Lower leg skin (tissue), 4 donors: ENCODE data around the gene SNAI3. TPM values are rescaled to one million over a fixed set of nuclear protein-coding genes. Genes with fewer than 3 reads are reported as not detected.

Experiments used
- DNase-seq, 2 donors: peaks; one replicate each; pipeline ENCODE4 v3.0.0-alpha.2; 2019; ENCODE audit warnings: low spot score in 2 of 2
- H3K4me3 ChIP-seq: fragments of 200-600 bp; sonication (generic); 2 replicates; pipeline ENCODE4 v1.5.1; 2017; ENCODE audit warnings: mild to moderate bottlenecking, low read depth; ENCODE audit not compliant: poor library complexity, severe bottlenecking
- CTCF ChIP-seq, 3 donors: fragments of 450-650 bp; IDR thresholded peaks; one replicate each; pipeline ENCODE4 v1.5.1; 2016; ENCODE audit warnings: antibody characterized with exemption in 3 of 3, mild to moderate bottlenecking in 3 of 3, moderate library complexity in 2 of 3
- POLR2A ChIP-seq, 2 donors: fragments of 450-650 bp; IDR thresholded peaks; one replicate each; pipeline ENCODE4 v1.6.1; 2016 to 2017; ENCODE audit warnings: antibody characterized with exemption in 2 of 2, mild to moderate bottlenecking in 1 of 2, moderate library complexity in 1 of 2
- WGBS, 2 donors: methylation state at CpG; one replicate each; pipeline ENCODE4 v1.1.5; 2018; 5-methylcytosine and 5-hydroxymethylcytosine counted together
- intact Hi-C: fragments of 100-400 bp; cut with DNase I; formaldehyde crosslinking; loops from one replicate; pipeline ENCODE4 v1.15.0; 2023; ENCODE audit warnings: low total_unique reads
- total RNA-seq, 4 donors: library from RNA; depleted of rRNA; stranded (reverse); fragments of >200 nt; gene quantifications; one replicate each; pipeline ENCODE4 v1.1.0, GENCODE V29; 2016

Gene SNAI3
- total RNA-seq, 4 donors from 2014 or later: 0.17 to 0.81 (median 0.29) TPM

- no peak for TF ChIP-seq CTCF (IDR thresholded peaks at IDR 0.05)
- TF ChIP-seq POLR2A (IDR thresholded peaks at IDR 0.05): no peak
- WGBS, 2 donors: 97% methylated on average over 18 to 19 of the region's 19 CpGs
- no peak overlapping the region for H3K4me3 ChIP-seq
- no peak for DNase-seq
- intact Hi-C loops: loop anchor here (1.0 kb wide), 1 partner anchor 50 kb away; no protein-coding TSS in a partner anchor
These were observed 33.6 kb upstream of the SNAI3 start for GRCh38 chr16:88719933-88720296.

- 85 to 88% methylated on average over 28 to 29 of the region's 29 CpGs for WGBS, 2 donors
- TF ChIP-seq POLR2A (IDR thresholded peaks at IDR 0.05): no peak
- TF ChIP-seq CTCF (IDR thresholded peaks at IDR 0.05): no peak
- intact Hi-C loops: loop anchor here (1.0 kb wide), 1 partner anchor 49 kb away; no protein-coding TSS in a partner anchor
- H3K4me3 ChIP-seq: no peak overlapping the region
- no peak for DNase-seq
These were observed 33.1 kb upstream of the SNAI3 start for GRCh38 chr16:88719267-88719932.

GRCh38 chr16:88718178-88718577, 31.9 kb upstream of the SNAI3 start:
- WGBS, 2 donors: 84 to 91% methylated on average over 11 of the region's 11 CpGs
- intact Hi-C loops: no loop called here
- H3K4me3 ChIP-seq: no peak overlapping the region
- no peak for DNase-seq
- TF ChIP-seq CTCF (IDR thresholded peaks at IDR 0.05) (no peak), POLR2A (IDR thresholded peaks at IDR 0.05) (no peak)

GRCh38 chr16:88716601-88717001, 30.3 kb upstream of the SNAI3 start:
- DNase-seq: no peak
- 95 to 98% methylated on average over 12 to 20 of the region's 21 CpGs for WGBS, 2 donors
- TF ChIP-seq CTCF (IDR thresholded peaks at IDR 0.05) (no peak), POLR2A (IDR thresholded peaks at IDR 0.05) (no peak)
- H3K4me3 ChIP-seq: no peak overlapping the region
- intact Hi-C loops: no loop called here

- no peak for DNase-seq
- H3K4me3 ChIP-seq: no peak overlapping the region
- WGBS, 2 donors: 91 to 92% methylated on average over 10 to 15 of the region's 15 CpGs
- TF ChIP-seq POLR2A (IDR thresholded peaks at IDR 0.05) (no peak), CTCF (IDR thresholded peaks at IDR 0.05) (no peak)
- intact Hi-C loops: no loop called here
These were observed 29.9 kb upstream of the SNAI3 start for GRCh38 chr16:88716201-88716600.
